H1 (cell line): Measurements from ENCODE around the gene ZNF691. TPM values are rescaled to one million over a fixed set of nuclear protein-coding genes. Genes with fewer than 3 reads are reported as not detected.

Experiments
- CTCF ChIA-PET: fragments of 300-600 bp; sonication (Branson Sonifier 250); formaldehyde crosslinking; loops from one replicate; lab custom pipeline; 2021; ENCODE audit not compliant: partially characterized antibody; lab: Charles Lee
- POLR2A ChIA-PET: fragments of 300-600 bp; sonication (Branson Sonifier 250); formaldehyde crosslinking; loops from one replicate; lab custom pipeline; 2021; ENCODE audit warnings: inconsistent platforms; ENCODE audit not compliant: partially characterized antibody; lab: Charles Lee
- DNase-seq, 2 experiments: peaks; one replicate each; pipeline versions ENCODE4 v3.0.0 to v3.0.0-alpha.2; 2010 to 2022; ENCODE audit warnings: low spot score in 2 of 2, low read depth in 1 of 2, mixed read lengths in 1 of 2
- FAIRE-seq: peaks from 2 replicates; lab custom pipeline; 2011; peaks lifted over from hg19 to GRCh38; lab: Jason Lieb, UNC
- H2AFZ ChIP-seq: 2 replicates; pipeline ENCODE4 v1.8.1; 2012; ENCODE audit warnings: low read length, inconsistent platforms
- H2AK5ac ChIP-seq: 2 replicates; pipeline ENCODE4 v1.6.1; 2013; ENCODE audit warnings: low read depth, low read length
- H2BK120ac ChIP-seq: replicated peaks from 2 replicates; pipeline ENCODE3; 2013; ENCODE audit warnings: low read depth, low read length, inconsistent platforms
- H2BK12ac ChIP-seq: 2 replicates; pipeline ENCODE4 v1.6.1; 2013; ENCODE audit warnings: low read depth, low read length
- H2BK15ac ChIP-seq: 2 replicates; pipeline ENCODE4 v1.6.1; 2013; ENCODE audit warnings: low read length
- H2BK20ac ChIP-seq: 2 replicates; pipeline ENCODE4 v1.6.1; 2013; ENCODE audit warnings: low read length
- H2BK5ac ChIP-seq: 2 replicates; pipeline ENCODE4 v1.6.1; 2013; ENCODE audit warnings: low read depth, low read length
- H3K14ac ChIP-seq: 2 replicates; pipeline ENCODE4 v1.6.1; 2013; ENCODE audit warnings: inconsistent platforms; ENCODE audit not compliant: insufficient read length
- H3K18ac ChIP-seq: 2 replicates; pipeline ENCODE4 v1.6.1; 2013; ENCODE audit warnings: low read length; ENCODE audit errors: extremely low read depth
- H3K23ac ChIP-seq: 2 replicates; pipeline ENCODE4 v1.6.1; 2013; ENCODE audit warnings: inconsistent platforms; ENCODE audit not compliant: insufficient read length
- H3K23me2 ChIP-seq: 2 replicates; pipeline ENCODE4 v1.6.1; 2013; ENCODE audit warnings: low read depth, low read length
- H3K27ac ChIP-seq: 2 replicates; pipeline ENCODE4 v1.6.1; 2011; ENCODE audit warnings: low read depth, low read length, inconsistent platforms
- H3K27me3 ChIP-seq, 4 experiments: replicated peaks in 1 of 4; 1 replicate in 1 of 4; 2 replicates in 3 of 4; pipeline versions ENCODE4 v1.6.1 to v1.8.1; 2011 to 2013; ENCODE audit warnings: low read length in 3 of 4, mild to moderate bottlenecking in 3 of 4, inconsistent platforms in 2 of 4, mixed read lengths in 2 of 4, moderate library complexity in 1 of 4; ENCODE audit not compliant: control insufficient read depth in 3 of 4, insufficient read depth in 3 of 4; ENCODE audit errors: extremely low read depth in 1 of 4
- H3K36me3 ChIP-seq, 4 experiments: 2 replicates each; pipeline versions ENCODE4 v1.6.1 to v1.8.1; 2011 to 2013; ENCODE audit warnings: mild to moderate bottlenecking in 4 of 4, low read length in 3 of 4, moderate library complexity in 2 of 4, control low read depth in 1 of 4, inconsistent platforms in 1 of 4; ENCODE audit not compliant: insufficient read depth in 4 of 4, control insufficient read depth in 2 of 4
- H3K4ac ChIP-seq: replicated peaks from 2 replicates; pipeline ENCODE3; 2013; ENCODE audit warnings: low read length, low read depth, mixed read lengths, inconsistent platforms; ENCODE audit not compliant: insufficient read length
- H3K4me1 ChIP-seq, 4 experiments: replicated peaks in 1 of 4; 1 replicate in 1 of 4; 2 replicates in 3 of 4; pipeline versions ENCODE4 v1.6.1 to v1.8.1; 2011 to 2013; ENCODE audit warnings: low read length in 3 of 4, inconsistent platforms in 2 of 4, mixed read lengths in 1 of 4; ENCODE audit not compliant: insufficient read depth in 4 of 4, control insufficient read depth in 3 of 4
- H3K4me2 ChIP-seq, 2 experiments: 2 replicates each; pipeline versions ENCODE4 v1.6.1 to v1.8.1; 2011 to 2013; ENCODE audit warnings: low read depth in 2 of 2, low read length in 2 of 2, control low read depth in 1 of 2, inconsistent platforms in 1 of 2, mild to moderate bottlenecking in 1 of 2; ENCODE audit not compliant: insufficient read depth in 1 of 2
- H3K4me3 ChIP-seq, 4 experiments: fragments of 200-600, 300-600 bp in 1 of 4; sonication (generic), shearing (Covaris generic), sonication (Bioruptor Twin) in 1 of 4; 2 replicates each; pipeline versions ENCODE4 v1.5.1 to v1.8.1; 2011 to 2016; ENCODE audit warnings: low read length in 4 of 4, low read depth in 3 of 4, control low read depth in 2 of 4, inconsistent platforms in 2 of 4, mild to moderate bottlenecking in 2 of 4, mixed read lengths in 1 of 4, moderate library complexity in 1 of 4; ENCODE audit not compliant: insufficient read depth in 2 of 4; ENCODE audit errors: extremely low read depth in 1 of 4
- H3K56ac ChIP-seq: replicated peaks from 2 replicates; pipeline ENCODE3; 2013; ENCODE audit warnings: low read depth, mild to moderate bottlenecking, mixed read lengths, low read length, inconsistent platforms; ENCODE audit not compliant: insufficient read length
- H3K79me1 ChIP-seq: 2 replicates; pipeline ENCODE4 v1.6.1; 2013; ENCODE audit warnings: low read depth, low read length, control low read depth
- H3K79me2 ChIP-seq, 2 experiments: 2 replicates each; pipeline versions ENCODE4 v1.6.1 to v1.8.1; 2012 to 2013; ENCODE audit warnings: low read length in 2 of 2, mild to moderate bottlenecking in 2 of 2, inconsistent platforms in 1 of 2; ENCODE audit not compliant: insufficient read depth in 2 of 2, control insufficient read depth in 1 of 2
- H3K9ac ChIP-seq, 4 experiments: replicated peaks in 1 of 4; 1 replicate in 1 of 4; 2 replicates in 3 of 4; pipeline versions ENCODE4 v1.6.1 to v1.8.1; 2011 to 2013; ENCODE audit warnings: low read depth in 3 of 4, low read length in 3 of 4, control low read depth in 2 of 4, mild to moderate bottlenecking in 2 of 4, moderate library complexity in 2 of 4, inconsistent platforms in 1 of 4; ENCODE audit errors: extremely low read depth in 1 of 4
- H3K9me3 ChIP-seq, 2 experiments: 2 replicates each; pipeline versions ENCODE4 v1.6.1 to v1.8.1; 2012 to 2013; ENCODE audit warnings: mild to moderate bottlenecking in 2 of 2, moderate library complexity in 2 of 2, control low read depth in 1 of 2, inconsistent platforms in 1 of 2, low read depth in 1 of 2, low read length in 1 of 2, mixed read lengths in 1 of 2; ENCODE audit not compliant: insufficient read depth in 2 of 2
- H4K20me1 ChIP-seq, 2 experiments: replicated peaks in 1 of 2; 2 replicates each; pipeline versions ENCODE3 to v1.8.1; 2011 to 2013; ENCODE audit warnings: inconsistent platforms in 2 of 2, low read length in 2 of 2, mild to moderate bottlenecking in 1 of 2; ENCODE audit not compliant: insufficient read depth in 2 of 2, control insufficient read depth in 1 of 2
- H4K5ac ChIP-seq: 2 replicates; pipeline ENCODE4 v1.6.1; 2013; ENCODE audit warnings: low read length, low read depth, mixed read lengths, inconsistent platforms; ENCODE audit not compliant: insufficient read length
- H4K8ac ChIP-seq: 2 replicates; pipeline ENCODE4 v1.8.0; 2013; ENCODE audit warnings: mild to moderate bottlenecking, moderate library complexity, low read length, inconsistent platforms; ENCODE audit not compliant: insufficient read depth; ENCODE audit errors: extremely low read depth
- H4K91ac ChIP-seq: replicated peaks from 2 replicates; pipeline ENCODE3; 2013; ENCODE audit warnings: low read length, mixed read lengths, inconsistent platforms; ENCODE audit not compliant: insufficient read length
- CBX8 ChIP-seq: fragments of 300-800, 300-1000 bp; sonication (generic); IDR thresholded peaks from 2 replicates; pipeline ENCODE4 v1.7.1; 2016; ENCODE audit warnings: low read depth, low read length, borderline replicate concordance
- CHD2 ChIP-seq: IDR thresholded peaks from 2 replicates; pipeline ENCODE4 v1.6.1; 2012; ENCODE audit warnings: low read length, improper control_type of control experiment
- CREB1 ChIP-seq: IDR thresholded peaks from 2 replicates; pipeline ENCODE4 v1.6.1; 2012; ENCODE audit warnings: inconsistent platforms
- EP300 ChIP-seq, 2 experiments: IDR thresholded peaks; 1 replicate in 1 of 2; 2 replicates in 1 of 2; pipeline ENCODE4 v1.6.1; 2011 to 2012; ENCODE audit warnings: low read depth in 2 of 2, low read length in 2 of 2, mild to moderate bottlenecking in 2 of 2, borderline replicate concordance in 1 of 2, inconsistent platforms in 1 of 2, moderate library complexity in 1 of 2
- FOSL1 ChIP-seq: IDR thresholded peaks from 2 replicates; pipeline ENCODE4 v1.6.1; 2011; ENCODE audit warnings: mild to moderate bottlenecking, low read depth, low read length, moderate library complexity; ENCODE audit not compliant: insufficient read depth
- JUN ChIP-seq: IDR thresholded peaks from 2 replicates; pipeline ENCODE4 v1.6.1; 2011; ENCODE audit warnings: low read depth, mild to moderate bottlenecking, improper control_type of control experiment, low read length
- KDM4A ChIP-seq: IDR thresholded peaks from one replicate; pipeline ENCODE4 v1.7.1; 2012; ENCODE audit warnings: low read depth, mild to moderate bottlenecking, moderate library complexity, low read length, inconsistent platforms; ENCODE audit not compliant: severe bottlenecking
- KDM5A ChIP-seq: fragments of 200-600 bp; IDR thresholded peaks from 2 replicates; pipeline ENCODE4 v1.7.1; 2012; ENCODE audit warnings: mild to moderate bottlenecking, low read length, inconsistent platforms, mixed read lengths
- PHF8 ChIP-seq: fragments of 200-600 bp; sonication (generic); conservative IDR thresholded peaks from 2 replicates; pipeline ENCODE4 v1.7.1; 2012; ENCODE audit warnings: low read depth, mild to moderate bottlenecking, inconsistent platforms, low read length, moderate library complexity
- RFX5 ChIP-seq: IDR thresholded peaks from 2 replicates; pipeline ENCODE4 v1.6.1; 2011; ENCODE audit warnings: low read depth, low read length, improper control_type of control experiment, borderline replicate concordance
- SIN3A ChIP-seq, 2 experiments: IDR thresholded peaks in 1 of 2; conservative IDR thresholded peaks in 1 of 2; 2 replicates each; pipeline ENCODE4 v1.6.1; 2011 to 2012; ENCODE audit warnings: low read length in 2 of 2, improper control_type of control experiment in 1 of 2, low read depth in 1 of 2, mild to moderate bottlenecking in 1 of 2
- SP4 ChIP-seq: IDR thresholded peaks from 2 replicates; pipeline ENCODE4 v1.6.1; 2012; ENCODE audit warnings: low read length, inconsistent platforms
- TBP ChIP-seq: IDR thresholded peaks from 2 replicates; pipeline ENCODE4 v1.6.1; 2011; ENCODE audit warnings: low read depth, low read length, improper control_type of control experiment
- TEAD4 ChIP-seq: IDR thresholded peaks from 2 replicates; pipeline ENCODE4 v1.6.1; 2012; ENCODE audit warnings: low read depth, low read length, inconsistent platforms, mixed read lengths
- WGBS, 2 experiments: shearing (Covaris generic) in 1 of 2; methylation state at CpG; one replicate each; pipeline versions ENCODE4 v1.1.6 to v1.1.7; 2013 to 2015; ENCODE audit warnings: low lambda C conversion rate in 2 of 2, mixed read lengths in 2 of 2, inconsistent platforms in 1 of 2, low coverage in 1 of 2, missing lambda C conversion rate in 1 of 2; ENCODE audit not compliant: insufficient replicate concordance in 2 of 2, insufficient coverage in 1 of 2, insufficient read length in 1 of 2; ENCODE audit errors: extremely low coverage in 1 of 2, missing lambda C conversion rate in 1 of 2; 5-methylcytosine and 5-hydroxymethylcytosine counted together
- polyA plus RNA-seq, 7 experiments: library from polyadenylated mRNA; depleted of rRNA in 3 of 7; stranded (reverse) in 5 of 7; unstranded in 2 of 7; fragments of >200 nt in 5 of 7; fragments of 200-250 nt in 2 of 7; gene quantifications; 1 replicate in 5 of 7; 2 replicates in 1 of 7; 4 replicates in 1 of 7; pipeline versions ENCODE4 v1.2.1 to v1.2.3, GENCODE V29; 2011 to 2013; ENCODE audit warnings: missing spikeins in 2 of 7, mixed read lengths in 2 of 7
- total RNA-seq: library from RNA; stranded (reverse); fragmentation: NEBNext Ultra II Directional; extraction: Animal tissue kit (Norgen Biotek cat#: 25700); gene quantifications from 2 replicates; pipeline ENCODE4 v1.2.1, GENCODE V29; 2021

The ZNF691 gene
- total and polyA plus RNA-seq, 2 of the 8 experiments (the other 6 are each of a cell fraction or from before 2014, with no cell fraction given): 19.5 TPM

- Histone ChIP-seq H3K4me2 (no peak overlapping the region), H2AK5ac (no peak overlapping the region), H3K23ac (no peak overlapping the region), H3K27ac (no peak overlapping the region), H3K23me2 (no peaks in the 10 kb centered on the region), H2BK120ac (no peak overlapping the region), H4K8ac (no peak overlapping the region), H4K20me1 (no peaks in the 10 kb centered on the region), H3K18ac (no peak overlapping the region), H4K5ac (no peak overlapping the region), H3K36me3 (peaks cover 0 to 9% (median 2%) of the 10 kb centered on the region in 4 experiments; a peak in 4 of 8 replicates), H3K4me1 (no peaks in the 10 kb centered on the region), H3K79me2 (no peaks in the 10 kb centered on the region), H3K4ac (no peak overlapping the region), H4K91ac (no peak overlapping the region), H3K56ac (no peak overlapping the region), H3K4me3 (no peak overlapping the region), H2BK15ac (no peak overlapping the region), H2BK12ac (no peak overlapping the region), H3K79me1 (no peaks in the 10 kb centered on the region), H2AFZ (no peak overlapping the region), H3K9ac (no peak overlapping the region), H3K9me3 (peaks cover 9 to 11% of the 10 kb centered on the region in 2 experiments), H3K27me3 (no peaks in the 10 kb centered on the region), H2BK5ac (no peak overlapping the region), H2BK20ac (no peak overlapping the region), H3K14ac (no peak overlapping the region)
- DNase-seq (no peak), FAIRE-seq (no peak)
- ChIA-PET POLR2A (interaction anchor here (2.1 kb wide), 1 partner anchor 15 kb away, joined by 7 read pairs; the partner anchor contains the start of genes ERMAP and SVBP), CTCF (interaction anchor here (1.0 to 1.1 kb wide), 3 partner anchors 9 to 23 kb away, joined by 3 to 4 read pairs (median 4); no protein-coding TSS in a partner anchor)
- 91% methylated on average over 8 of the region's 8 CpGs; no CpG with 5 or more reads in 1 of the 2 experiments for WGBS, 2 experiments
- TF ChIP-seq FOSL1 (no peak), SIN3A (conservative IDR thresholded peaks at IDR 0.05 in 1 of 2, IDR thresholded peaks at IDR 0.05 in 1 of 2; ENCODE audit: low read depth in 1 of 2, low read length in 2 of 2) (no peak), KDM4A (no peak), CREB1 (no peak), EP300 (IDR thresholded peaks at IDR 0.05; ENCODE audit: borderline replicate concordance in 1 of 2, low read depth in 2 of 2, low read length in 2 of 2) (no peak), PHF8 (no peak), TBP (no peak), RFX5 (no peak), SP4 (no peak), KDM5A (no peak), CBX8 (no peak), JUN (no peak), CHD2 (no peak), TEAD4 (no peak)
These were observed 44.5 kb upstream of the ZNF691 start for GRCh38 chr1:42801832-42802473.
